GM12878 (cell line): Measurements from ENCODE around the gene FCHSD2. TPM values are rescaled to one million over a fixed set of nuclear protein-coding genes. Genes with fewer than 3 reads are reported as not detected.
A peak's percentile ranks its signal among the peaks of the same experiment; 100 is the strongest.

Source experiments
- ATAC-seq: fragments of 200-7000 bp; cut with Tn5 transposase; 3 replicates; pipeline ENCODE4 v1.9.1; 2020; ENCODE audit warnings: mild to moderate bottlenecking, moderate library complexity
- BruUV-seq: library from RNA; stranded (reverse); fragments of 400-500 nt; replicated peaks from 2 replicates; lab custom pipeline; 2021; lab: Mats Ljungman, UMichigan
- CTCF ChIA-PET: fragments of 300-600 bp; sonication (Branson Sonifier 250); formaldehyde crosslinking; extraction: SDS; loops from one replicate; lab custom pipeline; 2021; ENCODE audit warnings: inconsistent platforms; lab: Yijun Ruan, JAX
- POLR2A ChIA-PET: fragments of 350-600 bp; formaldehyde crosslinking; extraction: SDS; loops from one replicate; lab custom pipeline; 2021; ENCODE audit warnings: inconsistent platforms; lab: Charles Lee
- RAD21 ChIA-PET: fragments of 300-600 bp; sonication (Branson Sonifier 250); formaldehyde crosslinking; loops from one replicate; lab custom pipeline; 2023; ENCODE audit warnings: antibody characterized with exemption; ENCODE audit not compliant: unreplicated experiment; lab: Charles Lee
- SMC1A ChIA-PET: fragments of 300-600 bp; sonication (Branson Sonifier 250); formaldehyde crosslinking; loops from one replicate; lab custom pipeline; 2023; ENCODE audit not compliant: unreplicated experiment, uncharacterized antibody; lab: Charles Lee
- DNase-seq: peaks from one replicate; pipeline ENCODE4 v3.0.0-alpha.2; 2011; ENCODE audit warnings: low read depth, low spot score
- FAIRE-seq: peaks from 3 replicates; lab custom pipeline; 2011; peaks lifted over from hg19 to GRCh38; lab: Jason Lieb, UNC
- H2AFZ ChIP-seq: 2 replicates; pipeline ENCODE4 v1.6.0; 2011; ENCODE audit warnings: low read depth, low read length, control low read depth; ENCODE audit not compliant: control insufficient read depth
- H3K27ac ChIP-seq: 2 replicates; pipeline ENCODE4 v1.5.1; 2011; ENCODE audit warnings: control low read depth; ENCODE audit not compliant: control insufficient read depth, insufficient read depth
- H3K27me3 ChIP-seq, 2 experiments: replicated peaks in 1 of 2; 2 replicates each; pipeline versions ENCODE4 v1.6.0 to v1.6.1; 2011; ENCODE audit warnings: low read length in 1 of 2; ENCODE audit not compliant: control insufficient read depth in 2 of 2, insufficient read depth in 2 of 2
- H3K36me3 ChIP-seq, 2 experiments: 2 replicates each; pipeline ENCODE4 v1.5.1; 2011; ENCODE audit warnings: low read length in 1 of 2; ENCODE audit not compliant: control insufficient read depth in 2 of 2, insufficient read depth in 2 of 2
- H3K4me1 ChIP-seq: 2 replicates; pipeline ENCODE4 v1.6.1; 2011; ENCODE audit warnings: mild to moderate bottlenecking, low read length, moderate library complexity, mixed read lengths; ENCODE audit not compliant: control insufficient read depth, insufficient read depth
- H3K4me2 ChIP-seq: 2 replicates; pipeline ENCODE4 v1.6.0; 2011; ENCODE audit warnings: control low read depth; ENCODE audit not compliant: control insufficient read depth, insufficient read depth
- H3K4me3 ChIP-seq: fragments of 200-600 bp; sonication (generic); 2 replicates; pipeline ENCODE4 v1.5.1; 2016
- H3K79me2 ChIP-seq: 2 replicates; pipeline ENCODE4 v1.6.0; 2011; ENCODE audit warnings: low read length; ENCODE audit not compliant: control insufficient read depth, insufficient read depth
- H3K9ac ChIP-seq: 2 replicates; pipeline ENCODE4 v1.8.0; 2011; ENCODE audit warnings: low read length, control low read depth, mixed read lengths; ENCODE audit not compliant: control insufficient read depth, insufficient read depth
- H3K9me3 ChIP-seq: replicated peaks from 3 replicates; pipeline ENCODE4 v1.5.1; 2011; ENCODE audit warnings: mild to moderate bottlenecking, low read length; ENCODE audit not compliant: control insufficient read depth, insufficient read depth
- H4K20me1 ChIP-seq: 2 replicates; pipeline ENCODE4 v1.6.0; 2011; ENCODE audit not compliant: control insufficient read depth, insufficient read depth
- DPF2 ChIP-seq: fragments of 450-650 bp; IDR thresholded peaks from 2 replicates; pipeline ENCODE4 v1.6.1; 2017; ENCODE audit warnings: mild to moderate bottlenecking
- HDAC6 ChIP-seq: fragments of 200-600 bp; sonication (generic); IDR thresholded peaks from one replicate; pipeline ENCODE4 v1.8.0; 2017; ENCODE audit warnings: antibody characterized with exemption; ENCODE audit not compliant: unreplicated experiment
- HDGF ChIP-seq: fragments of 450-650 bp; IDR thresholded peaks from 2 replicates; pipeline ENCODE4 v1.6.1; 2016; ENCODE audit warnings: antibody characterized with exemption
- MEF2B ChIP-seq: fragments of 450-650 bp; IDR thresholded peaks from 2 replicates; pipeline ENCODE4 v1.6.1; 2018; ENCODE audit warnings: mild to moderate bottlenecking, moderate library complexity; ENCODE audit not compliant: partially characterized antibody, poor library complexity, severe bottlenecking
- PML ChIP-seq: IDR thresholded peaks from 2 replicates; pipeline ENCODE4 v1.6.1; 2012; ENCODE audit warnings: low read length, inconsistent platforms
- POLR2A ChIP-seq: IDR thresholded peaks from 2 replicates; pipeline ENCODE4 v1.6.1; 2011; ENCODE audit warnings: low read depth, mild to moderate bottlenecking, low read length
- POLR2AphosphoS5 ChIP-seq: IDR thresholded peaks from 2 replicates; pipeline ENCODE4 v1.6.1; 2011; ENCODE audit warnings: mild to moderate bottlenecking, low read length, inconsistent platforms
- ZNF274 ChIP-seq: IDR thresholded peaks from one replicate; pipeline ENCODE4 v1.8.0; 2011; ENCODE audit not compliant: insufficient read length, insufficient read depth
- WGBS: methylation state at CpG from one replicate; pipeline ENCODE4 v1.1.6; 2016; ENCODE audit warnings: low lambda C conversion rate; ENCODE audit not compliant: insufficient replicate concordance, insufficient coverage; ENCODE audit errors: missing lambda C conversion rate; 5-methylcytosine and 5-hydroxymethylcytosine counted together
- in situ Hi-C: fragments of 300-500 bp; cut with MboI; formaldehyde crosslinking; loops from 9 replicates; pipeline ENCODE4 v1.14.3; 2018; ENCODE audit warnings: mixed read lengths
- intact Hi-C: fragments of 100-400 bp; cut with micrococcal nuclease; formaldehyde crosslinking; loops from one replicate; pipeline ENCODE4 v1.14.2; 2022; ENCODE audit not compliant: unreplicated experiment
- polyA plus RNA-seq, 11 experiments: library from polyadenylated mRNA; depleted of rRNA in 4 of 11; unstranded in 6 of 11; stranded (reverse) in 5 of 11; fragments of >200 nt; fragmentation: Nextera tagmentation in 4 of 11; fragmentation: Illumina TruSeq in 1 of 11; extraction: Ambion mirVana in 4 of 11; extraction: Trizol in 1 of 11; gene quantifications; 1 replicate in 1 of 11; 2 replicates in 10 of 11; pipeline versions ENCODE4 v1.2.1 to v1.2.3, GENCODE V29; 2011 to 2016; ENCODE audit warnings: inconsistent platforms in 2 of 11, missing spikeins in 2 of 11, low read depth in 1 of 11
- total RNA-seq, 4 experiments: library from RNA; depleted of rRNA in 3 of 4; stranded (reverse); fragments of >200 nt in 3 of 4; fragmentation: Illumina TruSeq in 1 of 4; extraction: Trizol in 1 of 4; gene quantifications; 2 replicates each; pipeline versions ENCODE4 v1.2.1 to v1.2.3, GENCODE V29; 2013 to 2021
- TF ChIP-seq, protein P1 (sequence below): IDR thresholded peaks from 2 replicates; pipeline ENCODE4 v1.6.1; 2012; ENCODE audit warnings: low read depth, low read length, improper control_type of control experiment
- TF ChIP-seq, protein P2 (sequence below): fragments of 450-650 bp; formaldehyde crosslinking; IDR thresholded peaks from 2 replicates; pipeline ENCODE4 v1.4.0; 2022; ENCODE audit warnings: mild to moderate bottlenecking, moderate library complexity

The FCHSD2 gene
- total and polyA plus RNA-seq, 10 of the 15 experiments (the other 5 are each of a cell fraction or from before 2014, with no cell fraction given) = 13.2 to 89.8 (median 47.8) TPM

GRCh38 chr11:72833083-72833733 lies 308.9 kb downstream of the FCHSD2 start:
- no peak for ATAC-seq
- TF ChIP-seq MEF2B (no peak), POLR2A (0 out of 2 replicates have a peak, but pooled peaks have one; percentile 40)
- Histone ChIP-seq H3K9ac (no peak overlapping the region), H3K4me1 (peaks cover 5% of the 10 kb centered on the region), H4K20me1 (no peaks in the 10 kb centered on the region; the same call in 1 of the 2 replicates), H3K27ac (no peak overlapping the region), H3K4me2 (no peak overlapping the region), H3K9me3 (no peaks in the 10 kb centered on the region), H3K79me2 (no peaks in the 10 kb centered on the region), H3K4me3 (no peak overlapping the region), H2AFZ (no peak overlapping the region), H3K36me3 (peaks cover 31 to 32% of the 10 kb centered on the region in 2 experiments), H3K27me3 (no peaks in the 10 kb centered on the region)
- ChIA-PET CTCF (interaction anchor here (1.5 to 8.7 kb wide), 3 partner anchors 305 to 409 kb away, joined by 3 to 128 read pairs (median 4); no protein-coding TSS in a partner anchor), POLR2A (no interaction called here), SMC1A (interaction anchor here (1.5 to 8.0 kb wide), 3 partner anchors 17 to 345 kb away, joined by 7 to 65 read pairs (median 9); no protein-coding TSS in a partner anchor), RAD21 (interaction anchor here (1.6 to 4.2 kb wide), 2 partner anchors 345 to 456 kb away, joined by 9 to 51 read pairs; no protein-coding TSS in a partner anchor)
- no peak for FAIRE-seq
- intact Hi-C loops = no loop called here
- in situ Hi-C loops = loop anchor here (25.0 kb wide), 1 partner anchor 354 kb away; no protein-coding TSS in a partner anchor
- no TSS peak for BruUV-seq
- 97% methylated on average over 5 of the region's 5 CpGs for WGBS
- no peak for DNase-seq

DNA sequence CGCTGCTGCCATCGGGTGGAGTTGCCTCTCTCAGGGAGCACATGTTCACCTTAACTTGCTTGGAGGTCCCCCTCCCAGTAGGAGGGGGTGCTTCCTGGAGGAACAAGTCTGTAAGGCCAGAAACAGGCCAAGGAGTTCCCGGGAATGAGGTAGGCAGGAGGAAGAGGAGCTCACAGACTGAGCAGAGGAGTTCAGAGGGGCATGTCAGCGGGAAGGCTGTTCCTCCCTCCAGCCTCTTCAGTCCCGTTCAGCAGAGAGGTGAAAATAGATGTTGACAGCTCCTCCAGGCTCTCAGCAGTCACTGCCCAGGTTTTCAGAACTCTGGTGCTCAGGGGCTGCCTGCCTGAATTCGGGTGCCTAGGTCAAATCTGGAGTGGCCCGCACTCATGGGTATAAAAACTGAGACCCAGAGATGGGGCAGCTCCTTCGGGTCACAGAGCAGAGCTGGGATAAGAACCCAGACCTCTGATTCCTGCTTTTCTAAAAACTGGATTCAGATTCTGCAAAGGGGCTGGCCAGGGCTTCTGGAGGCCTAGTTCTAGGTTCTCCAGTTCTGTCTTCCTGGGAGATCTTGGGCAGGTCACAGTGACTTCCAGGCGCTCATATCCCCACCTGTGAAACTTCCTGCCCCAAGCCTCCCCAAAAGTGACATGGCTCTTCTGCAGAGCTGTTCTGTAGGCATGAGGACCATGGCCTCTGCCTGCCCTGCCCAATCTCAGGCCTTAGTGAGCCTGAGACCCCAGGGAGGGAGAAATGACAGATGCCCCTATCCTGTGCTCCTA lies 309.6 kb downstream of the FCHSD2 start:
- Histone ChIP-seq H3K4me3 (no peak overlapping the region), H3K9me3 (no peaks in the 10 kb centered on the region), H3K27me3 (no peaks in the 10 kb centered on the region), H3K27ac (no peak overlapping the region), H4K20me1 (no peaks in the 10 kb centered on the region; the same call in 1 of the 2 replicates), H3K9ac (no peak overlapping the region), H3K79me2 (no peaks in the 10 kb centered on the region), H3K4me2 (no peak overlapping the region), H3K4me1 (peaks cover 8% of the 10 kb centered on the region), H2AFZ (no peak overlapping the region), H3K36me3 (peaks cover 25 to 31% of the 10 kb centered on the region in 2 experiments)
- intact Hi-C loops (no loop called here), in situ Hi-C loops (loop anchor here (25.0 kb wide), 1 partner anchor 355 kb away; no protein-coding TSS in a partner anchor)
- no TSS peak for BruUV-seq
- ChIA-PET POLR2A (interaction anchor here (0.6 kb wide), 1 partner anchor 15 kb away, joined by 4 read pairs; no protein-coding TSS in a partner anchor), SMC1A (interaction anchor here (0.6 to 8.0 kb wide), 7 partner anchors 17 to 442 kb away, joined by 3 to 65 read pairs (median 7); no protein-coding TSS in a partner anchor), CTCF (interaction anchor here (0.7 to 8.7 kb wide), 23 partner anchors 8 to 456 kb away, joined by 3 to 128 read pairs (median 4); partner anchors contain the start of genes FCHSD2 and STARD10), RAD21 (interaction anchor here (1.2 to 4.2 kb wide), 7 partner anchors 107 to 457 kb away, joined by 3 to 51 read pairs (median 7); partner anchors contain the start of gene FCHSD2)
- no peak for ATAC-seq
- DNase-seq = no peak
- WGBS = 84% methylated on average over 9 of the region's 9 CpGs
- no peak for FAIRE-seq
- TF ChIP-seq HDAC6 (no peak), PML (0 out of 2 replicates have a peak, but pooled peaks have one; percentile 9), ZNF274 (no peak), HDGF (no peak), DPF2 (no peak), POLR2AphosphoS5 (peak; percentile 31; the same call in 1 of the 2 replicates)
- TF ChIP-seq, protein P1, sequence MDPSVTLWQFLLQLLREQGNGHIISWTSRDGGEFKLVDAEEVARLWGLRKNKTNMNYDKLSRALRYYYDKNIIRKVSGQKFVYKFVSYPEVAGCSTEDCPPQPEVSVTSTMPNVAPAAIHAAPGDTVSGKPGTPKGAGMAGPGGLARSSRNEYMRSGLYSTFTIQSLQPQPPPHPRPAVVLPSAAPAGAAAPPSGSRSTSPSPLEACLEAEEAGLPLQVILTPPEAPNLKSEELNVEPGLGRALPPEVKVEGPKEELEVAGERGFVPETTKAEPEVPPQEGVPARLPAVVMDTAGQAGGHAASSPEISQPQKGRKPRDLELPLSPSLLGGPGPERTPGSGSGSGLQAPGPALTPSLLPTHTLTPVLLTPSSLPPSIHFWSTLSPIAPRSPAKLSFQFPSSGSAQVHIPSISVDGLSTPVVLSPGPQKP = no peak
- TF ChIP-seq, protein P2, sequence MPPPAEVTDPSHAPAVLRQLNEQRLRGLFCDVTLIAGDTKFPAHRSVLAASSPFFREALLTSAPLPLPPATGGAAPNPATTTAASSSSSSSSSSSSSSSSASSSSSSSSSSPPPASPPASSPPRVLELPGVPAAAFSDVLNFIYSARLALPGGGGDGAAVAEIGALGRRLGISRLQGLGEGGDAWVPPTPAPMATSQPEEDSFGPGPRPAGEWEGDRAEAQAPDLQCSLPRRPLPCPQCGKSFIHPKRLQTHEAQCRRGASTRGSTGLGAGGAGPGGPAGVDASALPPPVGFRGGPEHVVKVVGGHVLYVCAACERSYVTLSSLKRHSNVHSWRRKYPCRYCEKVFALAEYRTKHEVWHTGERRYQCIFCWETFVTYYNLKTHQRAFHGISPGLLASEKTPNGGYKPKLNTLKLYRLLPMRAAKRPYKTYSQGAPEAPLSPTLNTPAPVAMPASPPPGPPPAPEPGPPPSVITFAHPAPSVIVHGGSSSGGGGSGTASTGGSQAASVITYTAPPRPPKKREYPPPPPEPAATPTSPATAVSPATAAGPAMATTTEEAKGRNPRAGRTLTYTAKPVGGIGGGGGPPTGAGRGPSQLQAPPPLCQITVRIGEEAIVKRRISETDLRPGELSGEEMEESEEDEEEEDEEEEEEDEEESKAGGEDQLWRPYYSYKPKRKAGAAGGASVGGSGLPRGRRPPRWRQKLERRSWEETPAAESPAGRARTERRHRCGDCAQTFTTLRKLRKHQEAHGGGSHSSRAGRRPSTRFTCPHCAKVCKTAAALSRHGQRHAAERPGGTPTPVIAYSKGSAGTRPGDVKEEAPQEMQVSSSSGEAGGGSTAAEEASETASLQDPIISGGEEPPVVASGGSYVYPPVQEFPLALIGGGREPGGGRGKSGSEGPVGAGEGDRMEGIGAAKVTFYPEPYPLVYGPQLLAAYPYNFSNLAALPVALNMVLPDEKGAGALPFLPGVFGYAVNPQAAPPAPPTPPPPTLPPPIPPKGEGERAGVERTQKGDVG (CRISPR knock-in tag) = no peak
